ENCODE data around the gene LMX1A.

DNA sequence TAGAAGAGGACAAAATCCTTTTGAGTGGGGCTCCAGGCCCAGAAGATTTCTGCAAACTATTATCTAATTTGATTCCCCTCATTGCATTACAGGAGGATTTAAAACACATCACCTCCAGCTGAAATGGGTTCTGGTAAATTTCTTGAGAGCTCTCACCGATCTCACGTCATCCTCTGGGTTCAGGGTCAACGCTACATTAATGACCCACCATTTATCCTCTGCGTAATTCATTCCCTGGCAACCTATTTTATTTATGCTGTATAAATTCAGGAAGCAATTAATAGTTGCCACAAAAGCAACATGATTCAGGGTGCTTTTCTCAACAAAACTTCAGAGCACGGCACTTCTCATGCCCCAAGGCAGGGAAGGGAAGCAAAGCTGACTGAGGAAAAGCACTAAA, 38.9 kb downstream of the LMX1A start:
- TF ChIP-seq U2AF2 (optimal IDR thresholded peaks at IDR 0.05; ENCODE audit: low read depth, low read length) (no peak), GABPA (tag; conservative IDR thresholded peaks at IDR 0.05; ENCODE audit: low read depth) (no peak), HDAC2 (IDR thresholded peaks at IDR 0.05) (no peak), RBM39 (optimal IDR thresholded peaks at IDR 0.05; ENCODE audit: low read depth, low read length) (no peak), SAP30 (IDR thresholded peaks at IDR 0.05; ENCODE audit: borderline replicate concordance, insufficient read depth, low read depth, low read length, poor library complexity, severe bottlenecking) (no peak), ETV5 (CRISPR knock-in tag; IDR thresholded peaks at IDR 0.05; ENCODE audit: low read depth) (no peak), KAT7 (CRISPR knock-in tag; IDR thresholded peaks at IDR 0.05; ENCODE audit: borderline replicate concordance) (no peak), ZNF324 (CRISPR knock-in tag; IDR thresholded peaks at IDR 0.05) (no peak), ZBTB8A (IDR thresholded peaks at IDR 0.05; ENCODE audit: partially characterized antibody) (no peak), ZNF140 (CRISPR knock-in tag; IDR thresholded peaks at IDR 0.05) (no peak), CBX3 (IDR thresholded peaks at IDR 0.05; ENCODE audit: borderline replicate concordance in 1 of 2, low read length in 2 of 2) (no peak)
- TF ChIP-seq, protein P1, sequence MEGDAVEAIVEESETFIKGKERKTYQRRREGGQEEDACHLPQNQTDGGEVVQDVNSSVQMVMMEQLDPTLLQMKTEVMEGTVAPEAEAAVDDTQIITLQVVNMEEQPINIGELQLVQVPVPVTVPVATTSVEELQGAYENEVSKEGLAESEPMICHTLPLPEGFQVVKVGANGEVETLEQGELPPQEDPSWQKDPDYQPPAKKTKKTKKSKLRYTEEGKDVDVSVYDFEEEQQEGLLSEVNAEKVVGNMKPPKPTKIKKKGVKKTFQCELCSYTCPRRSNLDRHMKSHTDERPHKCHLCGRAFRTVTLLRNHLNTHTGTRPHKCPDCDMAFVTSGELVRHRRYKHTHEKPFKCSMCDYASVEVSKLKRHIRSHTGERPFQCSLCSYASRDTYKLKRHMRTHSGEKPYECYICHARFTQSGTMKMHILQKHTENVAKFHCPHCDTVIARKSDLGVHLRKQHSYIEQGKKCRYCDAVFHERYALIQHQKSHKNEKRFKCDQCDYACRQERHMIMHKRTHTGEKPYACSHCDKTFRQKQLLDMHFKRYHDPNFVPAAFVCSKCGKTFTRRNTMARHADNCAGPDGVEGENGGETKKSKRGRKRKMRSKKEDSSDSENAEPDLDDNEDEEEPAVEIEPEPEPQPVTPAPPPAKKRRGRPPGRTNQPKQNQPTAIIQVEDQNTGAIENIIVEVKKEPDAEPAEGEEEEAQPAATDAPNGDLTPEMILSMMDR (IDR thresholded peaks at IDR 0.05 in 2 of 3, conservative IDR thresholded peaks at IDR 0.05 in 1 of 3; ENCODE audit: insufficient read depth in 2 of 3, low read depth in 1 of 3, low read length in 3 of 3) = no peak
- TF ChIP-seq, protein P2, sequence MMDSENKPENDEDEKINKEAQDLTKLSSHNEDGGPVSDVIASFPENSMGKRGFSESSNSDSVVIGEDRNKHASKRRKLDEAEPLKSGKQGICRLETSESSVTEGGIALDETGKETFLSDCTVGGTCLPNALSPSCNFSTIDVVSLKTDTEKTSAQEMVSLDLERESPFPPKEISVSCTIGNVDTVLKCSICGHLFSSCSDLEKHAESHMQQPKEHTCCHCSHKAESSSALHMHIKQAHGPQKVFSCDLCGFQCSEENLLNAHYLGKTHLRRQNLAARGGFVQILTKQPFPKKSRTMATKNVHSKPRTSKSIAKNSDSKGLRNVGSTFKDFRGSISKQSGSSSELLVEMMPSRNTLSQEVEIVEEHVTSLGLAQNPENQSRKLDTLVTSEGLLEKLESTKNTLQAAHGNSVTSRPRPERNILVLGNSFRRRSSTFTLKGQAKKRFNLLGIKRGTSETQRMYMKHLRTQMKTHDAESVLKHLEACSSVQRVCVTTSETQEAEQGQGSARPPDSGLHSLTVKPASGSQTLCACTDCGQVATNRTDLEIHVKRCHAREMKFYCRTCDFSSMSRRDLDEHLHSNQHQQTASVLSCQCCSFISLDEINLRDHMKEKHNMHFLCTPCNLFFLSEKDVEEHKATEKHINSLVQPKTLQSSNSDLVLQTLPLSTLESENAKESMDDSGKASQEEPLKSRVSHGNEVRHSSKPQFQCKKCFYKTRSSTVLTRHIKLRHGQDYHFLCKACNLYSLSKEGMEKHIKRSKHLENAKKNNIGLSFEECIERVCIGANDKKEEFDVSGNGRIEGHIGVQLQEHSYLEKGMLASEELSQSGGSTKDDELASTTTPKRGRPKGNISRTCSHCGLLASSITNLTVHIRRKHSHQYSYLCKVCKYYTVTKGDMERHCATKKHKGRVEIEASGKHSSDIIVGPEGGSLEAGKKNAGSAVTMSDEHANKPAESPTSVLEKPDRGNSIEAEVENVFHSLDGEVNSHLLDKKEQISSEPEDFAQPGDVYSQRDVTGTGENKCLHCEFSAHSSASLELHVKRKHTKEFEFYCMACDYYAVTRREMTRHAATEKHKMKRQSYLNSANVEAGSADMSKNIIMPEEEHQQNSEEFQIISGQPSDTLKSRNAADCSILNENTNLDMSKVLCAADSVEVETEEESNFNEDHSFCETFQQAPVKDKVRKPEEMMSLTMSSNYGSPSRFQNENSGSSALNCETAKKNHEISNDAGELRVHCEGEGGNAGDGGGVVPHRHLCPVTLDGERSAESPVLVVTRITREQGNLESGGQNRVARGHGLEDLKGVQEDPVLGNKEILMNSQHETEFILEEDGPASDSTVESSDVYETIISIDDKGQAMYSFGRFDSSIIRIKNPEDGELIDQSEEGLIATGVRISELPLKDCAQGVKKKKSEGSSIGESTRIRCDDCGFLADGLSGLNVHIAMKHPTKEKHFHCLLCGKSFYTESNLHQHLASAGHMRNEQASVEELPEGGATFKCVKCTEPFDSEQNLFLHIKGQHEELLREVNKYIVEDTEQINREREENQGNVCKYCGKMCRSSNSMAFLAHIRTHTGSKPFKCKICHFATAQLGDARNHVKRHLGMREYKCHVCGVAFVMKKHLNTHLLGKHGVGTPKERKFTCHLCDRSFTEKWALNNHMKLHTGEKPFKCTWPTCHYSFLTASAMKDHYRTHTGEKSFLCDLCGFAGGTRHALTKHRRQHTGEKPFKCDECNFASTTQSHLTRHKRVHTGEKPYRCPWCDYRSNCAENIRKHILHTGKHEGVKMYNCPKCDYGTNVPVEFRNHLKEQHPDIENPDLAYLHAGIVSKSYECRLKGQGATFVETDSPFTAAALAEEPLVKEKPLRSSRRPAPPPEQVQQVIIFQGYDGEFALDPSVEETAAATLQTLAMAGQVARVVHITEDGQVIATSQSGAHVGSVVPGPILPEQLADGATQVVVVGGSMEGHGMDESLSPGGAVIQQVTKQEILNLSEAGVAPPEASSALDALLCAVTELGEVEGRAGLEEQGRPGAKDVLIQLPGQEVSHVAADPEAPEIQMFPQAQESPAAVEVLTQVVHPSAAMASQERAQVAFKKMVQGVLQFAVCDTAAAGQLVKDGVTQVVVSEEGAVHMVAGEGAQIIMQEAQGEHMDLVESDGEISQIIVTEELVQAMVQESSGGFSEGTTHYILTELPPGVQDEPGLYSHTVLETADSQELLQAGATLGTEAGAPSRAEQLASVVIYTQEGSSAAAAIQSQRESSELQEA (IDR thresholded peaks at IDR 0.05; ENCODE audit: low read depth) = no peak
